Heart left ventricle (tissue), 13 donors: Measurements from ENCODE around the gene PTCD1.

Experiments
- CTCF ChIP-seq, 12 donors: fragments of 200-600 bp; sonication (generic) in 4 of 12; IDR thresholded peaks; one replicate each; pipeline versions ENCODE4 v1.5.0 to v1.8.0; 2018 to 2022; ENCODE audit warnings: antibody characterized with exemption in 12 of 12, mild to moderate bottlenecking in 5 of 12
- POLR2A ChIP-seq, 2 donors: fragments of 450-650 bp; IDR thresholded peaks; one replicate each; pipeline ENCODE4 v1.6.1; 2017; ENCODE audit warnings: antibody characterized with exemption in 2 of 2, mild to moderate bottlenecking in 2 of 2, moderate library complexity in 2 of 2
- donor health status: ischemic (EF 13 %, LVEDD 7.1; RV severe dilation, severe dysfunction).
- donor health status: DM: no; HTN: yes; CAD: no.
- donor health status: DM: no; HTN: no; CAD: no.
- donor health status: ischemic (EF 25% LVEDD 6.9; RV normal size, moderate dysfunction).
- donor health status: ischemic (EF 25% LVEDD 5.7; RV mildly dilated, moderate dysfunction).
- donor health status: ischemic (EF 35%, LVEDD 5.7; RV mildly dilated, moderate dysfunction).
- donor health status: nonischemic (EF 11% LVEDD 7.7; RV severe dilation, severe dysfunction).
- donor health status: DM: yes; HTN: yes; CAD: no.
- donor health status: PGD.
- donor health status: ischemic (EF 29% LVEDD 5.4; RV normal size, mild dysfunction).
- donor health status: nonischemic (EF 23%, LVEDD 6.1; RV moderate dilation, normal function).

DNA sequence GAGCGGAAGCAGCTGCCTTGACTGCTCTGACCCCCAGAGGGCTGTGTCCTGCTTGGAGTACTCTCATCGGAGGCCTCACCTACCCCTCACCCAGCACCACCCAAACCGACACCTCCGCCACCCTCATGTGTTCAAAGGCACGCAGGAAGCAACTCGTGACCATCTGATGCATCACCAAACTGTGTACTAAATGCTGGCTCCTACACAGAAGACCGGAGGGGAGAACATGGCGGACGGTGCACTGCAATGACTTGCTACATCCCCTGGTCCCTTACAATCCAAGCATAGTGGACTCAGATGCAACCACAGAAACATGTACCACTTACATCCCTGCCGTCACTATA is 33.6 kb downstream of the PTCD1 start:
- TF ChIP-seq CTCF (IDR thresholded peaks at IDR 0.05) (no peak), POLR2A (IDR thresholded peaks at IDR 0.05) (no peak)
